ENCODE data around the gene LRP5.
"Not testable (repeated sequence)": the region's sequence is repeated elsewhere in the genome, so short reads cannot be mapped to it uniquely, and the experiment has no call there.

Gene LRP5

DNA sequence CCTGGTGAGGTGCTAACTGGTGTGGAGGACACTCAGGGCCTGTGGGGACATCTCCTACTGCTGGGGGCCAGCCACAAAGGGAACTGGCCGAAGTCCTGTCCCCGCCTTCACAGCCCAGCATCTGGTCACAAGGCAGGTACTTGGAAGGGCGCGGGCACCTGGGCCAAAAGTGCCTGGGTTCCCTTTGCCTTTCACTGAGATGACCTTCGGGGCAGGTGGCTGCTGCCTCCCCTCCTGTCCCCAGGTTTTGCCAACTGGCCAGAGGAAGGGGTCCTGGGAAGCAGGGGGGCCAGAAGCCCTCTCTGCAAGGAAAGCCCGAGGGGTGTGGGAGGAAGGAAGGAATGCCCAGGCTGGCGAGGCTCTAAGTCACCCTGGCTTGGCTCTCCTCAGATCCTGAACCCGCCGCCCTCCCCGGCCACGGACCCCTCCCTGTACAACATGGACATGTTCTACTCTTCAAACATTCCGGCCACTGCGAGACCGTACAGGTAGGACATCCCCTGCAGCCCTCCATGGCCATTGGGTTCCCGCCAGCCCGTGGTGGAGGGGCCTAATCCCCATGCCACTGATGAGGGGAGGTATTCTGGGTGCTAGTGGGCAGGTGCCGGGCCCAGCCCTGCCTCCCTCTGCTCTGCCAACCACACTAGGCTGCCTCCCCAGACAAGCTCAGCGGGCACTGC is 133.8 kb downstream of the LRP5 start:
- no peak for DNase-seq

DNA sequence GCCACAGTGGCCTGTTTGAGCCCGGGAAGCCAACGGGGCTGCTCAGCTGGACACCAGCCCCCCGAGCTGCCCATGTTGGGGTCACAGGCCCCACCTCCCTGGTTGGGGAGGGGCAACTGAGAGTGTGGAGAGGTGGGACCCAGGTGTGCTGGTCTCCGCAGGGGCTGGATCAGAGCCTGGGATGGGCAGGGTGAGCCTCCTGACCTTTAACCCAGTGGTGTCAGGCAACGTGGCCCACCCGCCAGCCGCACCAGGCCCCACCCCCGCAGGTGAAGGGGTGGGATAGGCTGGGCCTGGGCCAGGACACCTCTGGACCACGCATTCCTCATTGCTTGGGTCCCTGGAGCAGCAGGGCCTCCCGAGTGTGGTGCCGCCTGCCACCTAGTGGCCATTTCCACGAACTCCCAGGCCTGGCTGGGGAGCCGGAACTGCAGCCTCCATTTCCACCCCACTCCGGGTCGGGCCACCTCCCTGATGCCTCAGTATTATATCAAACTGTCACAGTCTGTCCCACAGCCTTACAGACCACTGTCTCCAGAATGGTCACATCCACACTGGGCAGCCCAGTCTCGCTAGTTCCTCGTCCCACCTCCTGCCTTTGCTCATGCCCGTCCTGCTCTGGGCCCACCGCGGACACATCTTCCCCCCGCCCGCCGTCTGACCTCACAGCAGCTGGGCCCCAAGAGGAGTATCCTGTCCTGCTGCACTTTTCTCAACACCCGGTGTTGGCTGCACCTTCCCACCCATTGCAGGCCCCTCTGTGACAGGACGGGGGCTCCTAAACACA is 134.8 kb downstream of the LRP5 start:
- peak; percentile 85 for DNase-seq

- DNase-seq: not testable (repeated sequence)
Measured at GRCh38 chr11:68447914-68448313, 135.5 kb downstream of the LRP5 start.

DNA sequence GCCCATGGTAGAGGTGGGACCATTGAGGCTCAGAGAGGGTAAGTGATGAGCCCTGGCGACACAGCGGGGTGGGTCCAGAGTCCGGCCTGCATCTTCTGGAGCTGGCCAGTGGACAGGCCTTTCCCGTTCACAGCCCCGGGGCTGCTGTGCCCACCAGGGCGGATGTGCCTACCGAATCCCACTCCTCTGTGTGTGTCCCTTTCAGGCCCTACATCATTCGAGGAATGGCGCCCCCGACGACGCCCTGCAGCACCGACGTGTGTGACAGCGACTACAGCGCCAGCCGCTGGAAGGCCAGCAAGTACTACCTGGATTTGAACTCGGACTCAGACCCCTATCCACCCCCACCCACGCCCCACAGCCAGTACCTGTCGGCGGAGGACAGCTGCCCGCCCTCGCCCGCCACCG is 136.2 kb downstream of the LRP5 start:
- no peak for DNase-seq

DNA sequence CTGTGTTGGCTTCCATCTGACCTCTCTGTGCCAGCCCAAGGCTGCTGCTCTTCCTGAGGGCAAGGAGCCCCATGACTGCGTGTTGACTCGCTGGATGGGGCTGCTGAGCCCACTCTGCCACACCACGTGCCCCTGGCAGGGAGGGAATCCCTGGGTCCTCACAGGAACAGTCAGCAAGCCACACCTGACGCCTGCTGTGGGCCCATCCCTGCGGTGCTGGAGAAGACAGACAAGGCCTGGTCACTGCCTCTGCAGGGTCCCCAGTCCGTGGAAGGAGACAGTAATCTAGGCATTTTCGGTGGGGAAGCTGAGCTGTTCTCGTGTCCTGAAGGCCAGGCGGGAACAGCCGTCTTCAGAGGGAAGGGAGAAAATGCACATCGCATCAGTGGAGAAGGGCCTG is 137.6 kb downstream of the LRP5 start:
- DNase-seq: no peak

DNA sequence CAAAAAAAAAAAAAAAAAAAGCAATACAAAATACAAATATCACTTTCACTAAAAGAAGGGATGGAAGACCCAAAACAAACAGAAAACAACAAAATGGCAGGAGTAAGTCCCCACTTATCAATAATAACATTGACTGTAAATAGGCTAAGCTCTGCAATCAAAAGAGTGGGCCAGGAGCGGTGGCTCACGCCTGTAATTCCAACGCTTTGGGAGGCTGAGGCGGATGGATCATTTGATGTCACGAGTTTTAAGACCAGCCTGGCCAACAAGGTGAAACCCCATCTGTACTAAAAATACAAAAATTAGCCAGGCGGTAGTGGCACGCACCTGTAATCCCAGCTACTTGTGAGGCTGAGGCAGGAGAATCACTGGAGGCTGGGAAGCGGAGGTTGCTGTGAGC is 138.3 kb downstream of the LRP5 start:
- no peak for DNase-seq

- no peak for DNase-seq
Measured at GRCh38 chr11:68454767-68455166, 142.4 kb downstream of the LRP5 start.

DNA sequence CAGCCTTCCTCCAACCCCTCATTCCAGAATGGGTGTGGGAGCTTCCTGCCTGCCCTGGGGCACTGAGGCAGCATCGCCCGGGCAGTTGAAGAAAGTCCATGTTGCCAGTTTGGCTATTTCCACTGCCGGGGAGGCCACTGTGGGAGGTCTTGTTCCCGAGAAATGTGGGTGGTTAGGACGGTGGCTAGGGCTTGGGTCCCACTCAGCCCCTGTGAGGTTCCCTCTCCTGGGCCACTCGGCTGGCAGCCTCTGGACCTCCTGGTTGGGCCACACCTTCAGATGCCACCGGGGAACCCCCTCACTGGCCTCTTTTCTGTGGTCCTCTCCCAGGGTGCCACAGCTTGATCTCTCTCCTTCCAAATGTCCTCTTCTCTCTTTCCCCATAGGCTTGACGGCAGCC is 143.1 kb downstream of the LRP5 start:
- DNase-seq: no peak

GRCh38 chr11:68457216-68457897 is 145.0 kb downstream of the LRP5 start:
- DNase-seq: no peak

DNA sequence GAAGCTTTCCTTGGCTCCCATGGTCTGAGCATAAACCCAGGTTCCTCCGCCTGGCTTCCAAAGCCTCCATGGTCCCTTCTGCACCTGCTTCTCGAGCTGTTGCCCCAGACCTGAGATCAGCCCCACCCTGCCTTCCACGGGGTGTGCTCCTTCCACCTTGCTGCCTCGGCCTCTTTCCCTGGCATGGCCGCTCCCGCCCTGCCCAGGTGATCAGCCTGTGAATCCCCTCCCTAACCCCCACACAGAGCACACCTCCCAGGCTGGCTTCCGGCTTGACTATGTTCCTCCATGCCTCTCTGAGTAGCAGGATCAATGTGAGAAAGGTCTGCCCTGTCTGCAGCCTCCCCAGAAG is 145.5 kb downstream of the LRP5 start:
- no peak for DNase-seq

GRCh38 chr11:68458340-68458739 is 145.9 kb downstream of the LRP5 start:
- not testable (repeated sequence) for DNase-seq

- peak; percentile 96 for DNase-seq
Measured at GRCh38 chr11:68459886-68460740, 147.7 kb downstream of the LRP5 start.

DNA sequence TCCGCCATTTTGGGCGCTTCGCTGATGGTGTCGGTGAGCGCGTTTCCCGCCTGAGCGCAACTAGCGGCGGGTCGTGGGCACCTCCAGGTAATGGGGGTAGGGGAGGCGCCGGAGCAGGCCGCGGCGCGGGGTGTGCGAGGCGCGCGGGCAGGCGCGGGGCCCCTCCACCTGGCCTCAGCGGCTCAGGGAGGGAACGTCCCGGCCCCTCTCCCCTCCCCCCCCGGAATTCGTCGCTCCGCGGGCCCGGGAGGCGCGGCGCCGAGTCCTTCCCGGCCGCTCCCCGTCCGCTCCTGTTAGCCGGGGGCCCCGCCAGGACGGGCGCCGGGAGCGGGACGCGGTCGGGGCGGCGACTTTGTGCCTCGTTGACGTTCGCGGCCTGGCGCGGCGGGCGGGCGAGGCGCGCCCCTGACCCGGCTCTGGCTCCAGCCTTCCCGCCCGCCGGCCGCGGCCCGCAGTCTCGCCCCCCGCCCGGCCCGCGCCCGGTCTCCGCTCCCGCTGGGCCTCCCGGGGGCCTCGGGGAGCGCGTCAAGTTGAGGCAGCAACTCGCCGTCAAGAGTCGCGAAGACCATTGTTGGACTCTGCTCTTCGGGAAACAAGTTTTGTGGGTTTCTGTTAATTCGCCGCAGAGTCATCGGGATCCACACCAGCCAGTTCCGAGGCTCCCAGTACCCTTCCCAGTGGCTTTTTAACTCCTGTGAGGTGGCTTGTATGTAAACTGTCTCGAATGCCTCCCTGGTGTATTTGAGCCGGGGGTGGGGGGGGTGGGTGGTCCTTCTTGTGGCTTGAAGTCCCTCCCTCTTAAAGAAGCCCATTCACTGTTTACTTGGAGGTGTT is 148.6 kb downstream of the LRP5 start, which contains the start of gene PPP6R3:
Gene PPP6R3 (plus strand): TSS at position 12 of the 834 bp plus-strand sequence. CDS start 76,913 bp downstream, outside the sequence.
- peak; percentile 41 for DNase-seq

- DNase-seq: no peak
Measured at GRCh38 chr11:68461575-68461917, 149.2 kb downstream of the LRP5 start.

DNA sequence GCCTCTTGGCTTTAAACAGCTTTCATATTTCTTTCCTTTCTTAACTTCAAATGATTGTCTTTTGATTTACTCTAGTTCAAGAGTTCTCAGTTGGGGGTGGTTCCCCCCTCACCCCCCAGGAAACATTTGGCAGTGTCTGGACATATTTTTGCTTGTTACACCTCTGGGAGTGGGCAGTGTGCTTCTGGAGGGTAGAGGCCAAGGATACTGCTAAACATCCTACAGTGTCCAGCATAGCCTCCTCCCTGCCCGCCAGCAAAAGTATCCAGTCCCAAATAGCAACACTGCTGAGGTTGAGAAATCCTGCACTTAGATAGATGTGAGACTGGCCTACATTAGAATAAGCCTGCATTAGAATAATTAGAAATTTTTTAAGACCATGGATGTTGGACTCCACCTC is 151.3 kb downstream of the LRP5 start:
- DNase-seq: no peak

DNA sequence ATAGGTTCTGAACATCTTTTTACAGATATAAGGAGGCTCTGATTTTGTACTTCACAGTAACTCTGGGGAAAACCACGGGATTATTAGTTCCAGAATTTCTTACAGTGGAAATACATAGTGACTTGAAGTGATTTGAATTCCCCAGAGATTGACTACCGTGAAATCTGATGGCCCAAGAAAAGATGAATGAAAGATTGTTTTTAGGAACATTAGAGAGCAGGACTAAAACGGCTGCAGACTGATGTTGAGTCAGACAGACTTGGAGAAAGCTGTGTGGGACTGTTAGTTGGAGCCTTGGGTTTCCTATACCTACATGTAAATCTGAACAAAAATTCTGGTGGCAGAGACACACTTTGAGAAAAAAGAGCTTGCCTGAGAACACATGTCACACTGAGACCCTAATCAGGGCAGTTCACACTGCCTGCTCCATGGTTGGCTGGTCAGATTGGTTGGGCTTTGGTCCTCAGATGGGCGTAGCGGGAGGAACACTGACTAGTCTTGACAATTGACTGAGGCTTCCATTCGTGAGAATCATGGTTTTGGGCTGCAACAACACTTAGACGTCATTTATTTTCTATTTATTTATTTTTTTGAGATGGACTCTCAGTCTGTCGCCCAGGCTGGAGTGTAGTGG is 154.9 kb downstream of the LRP5 start:
- no peak for DNase-seq

- DNase-seq: peak; percentile 33
Measured at GRCh38 chr11:68468217-68468828, 155.9 kb downstream of the LRP5 start.

DNA sequence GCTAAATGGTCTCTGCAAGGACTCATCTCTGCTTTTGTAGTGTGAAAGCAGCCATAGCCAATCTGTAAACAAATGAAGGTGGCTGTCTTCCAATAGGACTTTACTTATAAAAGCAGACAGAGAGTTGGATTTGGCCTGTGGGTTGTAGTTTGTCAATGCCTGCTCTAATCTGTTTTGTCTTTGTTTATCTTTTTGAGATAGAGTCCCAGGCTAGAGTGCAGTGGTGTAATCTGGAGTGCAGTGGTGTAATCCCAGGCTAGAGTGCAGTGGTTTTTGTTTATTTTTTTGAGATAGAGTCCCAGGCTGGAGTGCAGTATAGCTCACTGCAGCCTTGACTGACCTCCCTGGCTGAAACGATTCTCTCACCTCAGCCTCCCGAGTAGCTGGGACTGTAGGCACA is 156.7 kb downstream of the LRP5 start:
- no peak for DNase-seq

DNA sequence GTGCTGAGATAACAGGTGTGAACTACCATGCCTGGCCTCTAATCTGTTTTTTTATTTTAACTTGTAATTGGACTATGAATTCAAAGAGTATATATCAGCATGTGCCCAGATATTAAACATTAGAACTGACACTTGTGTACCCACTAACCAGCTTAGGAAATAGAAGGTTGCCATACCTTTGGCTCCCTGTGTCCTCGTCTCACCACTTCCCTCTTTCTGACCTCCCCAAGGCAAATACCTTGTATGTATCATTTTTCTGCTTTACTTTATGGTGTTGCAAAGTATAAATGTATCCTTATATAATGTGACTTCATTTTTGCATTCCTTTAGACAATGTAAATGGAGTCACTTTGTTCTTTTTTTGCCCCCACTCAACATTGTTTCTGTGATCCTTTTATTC is 157.3 kb downstream of the LRP5 start:
- no peak for DNase-seq

- DNase-seq: no peak
Measured at GRCh38 chr11:68470304-68470811, 158.0 kb downstream of the LRP5 start.
